MG63 (cell line): Measurements from ENCODE around the gene PMP22. TPM values are rescaled to one million over a fixed set of nuclear protein-coding genes. Genes with fewer than 3 reads are reported as not detected.

ENCODE experiments used
- DNase-seq: peaks from one replicate; pipeline ENCODE4 v3.0.0-alpha.2; 2020
- H3K27me3 ChIP-seq: fragments of 250-450 bp; sonication (Bioruptor Pico); 2 replicates; pipeline ENCODE4 v1.5.1; 2020; ENCODE audit warnings: mild to moderate bottlenecking, moderate library complexity
- H3K36me3 ChIP-seq: fragments of 250-450 bp; sonication (Bioruptor Pico); 2 replicates; pipeline ENCODE4 v1.5.1; 2020; ENCODE audit warnings: mild to moderate bottlenecking, moderate library complexity
- H3K4me3 ChIP-seq: fragments of 250-450 bp; sonication (Bioruptor Pico); 2 replicates; pipeline ENCODE4 v1.5.1; 2020; ENCODE audit warnings: mild to moderate bottlenecking, moderate library complexity
- H3K9me3 ChIP-seq: fragments of 250-450 bp; sonication (Bioruptor Pico); 2 replicates; pipeline ENCODE4 v1.5.1; 2020; ENCODE audit warnings: mild to moderate bottlenecking, moderate library complexity
- total RNA-seq: library from RNA; depleted of rRNA; stranded (reverse); fragments of >200 nt; shearing (Covaris generic); gene quantifications from 2 replicates; pipeline ENCODE4 v1.2.3, GENCODE V29; 2014; ENCODE audit warnings: low replicate concordance

PMP22 gene
- total RNA-seq, 1 experiment from 2014 or later = 8.9 TPM

DNA sequence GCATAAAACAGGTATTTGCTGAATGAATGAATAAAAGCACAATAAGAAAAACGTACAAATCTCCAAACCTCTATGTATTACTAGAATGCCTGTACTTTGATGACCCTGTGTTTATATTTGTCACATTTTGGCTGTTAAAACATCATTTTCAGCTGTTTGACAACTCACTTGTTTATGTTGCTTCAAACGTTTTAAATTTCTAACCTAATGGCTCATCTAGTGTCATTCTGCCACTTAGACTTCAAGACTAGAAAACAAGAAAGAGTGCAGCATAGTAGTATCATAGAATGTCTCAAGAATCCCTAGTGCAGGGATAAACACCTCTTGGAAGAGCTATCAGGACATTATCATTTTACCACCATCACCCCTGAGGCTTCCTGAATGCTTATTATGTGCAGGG, 19.4 kb upstream of the PMP22 start:
- no peak overlapping the region for H3K4me3 ChIP-seq
- H3K36me3 ChIP-seq = no peaks in the 10 kb centered on the region
- no peak for DNase-seq
- no peaks in the 10 kb centered on the region for H3K9me3 ChIP-seq
- no peaks in the 10 kb centered on the region for H3K27me3 ChIP-seq

GRCh38 chr17:15284107-15284506, 19.0 kb upstream of the PMP22 start:
- H3K4me3 ChIP-seq = no peak overlapping the region
- DNase-seq = no peak
- no peaks in the 10 kb centered on the region for H3K36me3 ChIP-seq
- no peaks in the 10 kb centered on the region for H3K27me3 ChIP-seq
- no peaks in the 10 kb centered on the region for H3K9me3 ChIP-seq

- Histone ChIP-seq H3K9me3 (no peaks in the 10 kb centered on the region), H3K36me3 (no peaks in the 10 kb centered on the region), H3K4me3 (no peak overlapping the region), H3K27me3 (no peaks in the 10 kb centered on the region)
- DNase-seq = no peak
Measured at GRCh38 chr17:15281909-15282308, 16.8 kb upstream of the PMP22 start.

- H3K9me3 ChIP-seq = no peaks in the 10 kb centered on the region
- no peak overlapping the region for H3K4me3 ChIP-seq
- peak; percentile 61 for DNase-seq
- no peaks in the 10 kb centered on the region for H3K27me3 ChIP-seq
- H3K36me3 ChIP-seq = no peaks in the 10 kb centered on the region
Measured at GRCh38 chr17:15278924-15279477, 13.9 kb upstream of the PMP22 start.

DNA sequence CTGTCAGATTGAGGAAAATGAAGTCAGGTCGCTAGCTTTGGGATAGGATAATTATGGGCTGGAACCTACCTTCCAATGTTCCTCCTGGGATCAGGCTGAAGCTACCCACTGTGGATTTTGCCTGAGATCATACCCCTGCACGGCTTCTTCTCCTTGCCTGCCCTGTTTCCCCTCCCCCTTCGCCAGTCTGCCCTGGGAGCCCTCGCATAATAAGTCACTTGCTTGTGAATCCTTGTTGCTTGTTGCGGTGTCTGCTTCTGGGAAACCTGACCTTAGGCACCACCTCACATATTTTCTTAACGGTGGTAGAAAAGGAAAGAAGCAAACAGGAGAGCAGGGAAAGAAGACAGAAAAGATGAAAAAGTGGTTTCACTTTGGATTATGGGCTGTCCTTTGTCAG, 13.3 kb upstream of the PMP22 start:
- no peaks in the 10 kb centered on the region for H3K9me3 ChIP-seq
- DNase-seq = no peak
- no peak overlapping the region for H3K4me3 ChIP-seq

DNA sequence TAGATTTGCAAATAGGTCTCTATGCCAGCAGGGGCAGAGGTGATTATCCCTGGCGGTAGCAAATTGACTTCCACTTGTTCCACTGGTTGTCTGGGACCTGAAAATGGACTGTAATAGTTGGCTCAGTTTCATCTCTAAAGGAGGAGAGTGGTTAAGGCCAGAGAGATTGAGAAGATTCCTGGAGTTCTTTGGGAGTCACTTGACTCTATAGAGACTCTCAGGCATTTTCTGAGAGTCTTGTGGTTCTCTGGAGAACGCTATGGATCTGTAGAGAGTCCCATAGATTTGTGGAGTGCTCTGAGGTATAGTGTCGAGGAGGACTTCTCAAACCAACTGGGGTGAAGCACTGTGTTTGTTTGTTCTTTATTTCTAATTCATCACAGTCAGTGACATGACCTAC, 8.9 kb upstream of the PMP22 start:
- DNase-seq = no peak
- H3K9me3 ChIP-seq = no peaks in the 10 kb centered on the region

More for the DNA sequence above, 13.3 kb upstream of the PMP22 start:
- no peaks in the 10 kb centered on the region for H3K36me3 ChIP-seq
- H3K27me3 ChIP-seq = no peaks in the 10 kb centered on the region

GRCh38 chr17:15273141-15273793, 8.1 kb upstream of the PMP22 start:
- H3K36me3 ChIP-seq = no peaks in the 10 kb centered on the region
- DNase-seq = peak; percentile 47
- H3K4me3 ChIP-seq = no peak overlapping the region
- H3K27me3 ChIP-seq = no peaks in the 10 kb centered on the region
- H3K9me3 ChIP-seq = no peaks in the 10 kb centered on the region

More for the DNA sequence above, 8.9 kb upstream of the PMP22 start:
- H3K27me3 ChIP-seq = no peaks in the 10 kb centered on the region
- H3K4me3 ChIP-seq = no peak overlapping the region
- no peaks in the 10 kb centered on the region for H3K36me3 ChIP-seq

DNA sequence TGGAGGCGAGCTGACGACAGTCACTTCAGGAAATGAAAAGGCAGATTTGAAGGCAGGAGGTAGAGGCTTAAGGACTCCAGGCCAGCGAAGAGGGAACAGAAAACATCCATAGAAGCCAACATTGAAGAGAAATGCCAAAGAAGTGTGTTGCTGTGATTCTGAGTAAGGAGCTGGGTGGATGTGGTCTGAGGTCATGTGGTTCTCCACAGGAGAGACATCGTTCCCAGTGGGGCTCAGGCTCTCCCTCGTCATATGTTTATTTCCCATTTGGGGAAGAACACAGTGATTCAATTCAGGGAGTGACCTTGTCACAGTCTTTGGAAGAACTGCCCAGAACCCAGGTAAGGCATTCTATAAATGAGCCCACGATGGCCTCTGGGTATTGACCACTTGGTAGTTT, 6.6 kb upstream of the PMP22 start:
- no peaks in the 10 kb centered on the region for H3K27me3 ChIP-seq
- no peaks in the 10 kb centered on the region for H3K36me3 ChIP-seq
- no peak overlapping the region for H3K4me3 ChIP-seq
- no peaks in the 10 kb centered on the region for H3K9me3 ChIP-seq
- DNase-seq = no peak

DNA sequence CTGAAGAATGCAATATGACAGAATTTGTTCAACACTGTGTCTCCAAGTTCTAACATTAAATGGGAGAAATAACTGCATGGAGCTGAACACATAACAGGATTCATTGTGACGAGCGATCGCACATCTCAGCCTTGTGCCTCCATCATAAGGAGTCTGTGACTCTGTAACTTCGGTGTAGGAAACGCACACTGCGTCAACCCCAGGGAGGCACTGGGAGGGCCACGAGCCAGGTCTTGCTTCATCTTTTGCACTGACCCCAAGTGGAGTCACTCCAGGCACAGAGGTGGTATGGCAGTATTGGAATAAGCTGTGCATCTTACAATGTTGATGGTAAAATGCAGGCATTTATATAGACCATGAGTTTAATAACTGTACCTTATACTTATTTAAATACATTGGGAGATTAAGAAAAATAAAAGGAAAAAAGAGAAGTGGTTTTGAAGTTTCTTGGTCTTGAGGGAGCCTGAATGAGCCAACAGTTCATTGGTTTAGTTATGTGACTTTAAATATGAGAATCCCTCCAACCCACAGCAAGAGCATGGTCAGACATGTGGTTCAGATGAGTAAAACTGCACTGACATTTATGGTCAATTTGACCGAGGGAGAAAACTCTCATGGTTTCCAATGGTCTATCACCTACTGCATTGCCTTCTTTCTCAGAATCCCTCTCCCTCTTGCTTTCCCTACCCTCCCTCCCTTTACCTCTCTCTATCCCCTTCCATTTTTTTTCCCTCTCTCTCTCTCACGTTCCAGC, 5.7 kb upstream of the PMP22 start:
- Histone ChIP-seq H3K27me3 (no peaks in the 10 kb centered on the region), H3K4me3 (peak overlapping the region; percentile 13; the same call in 1 of the 2 replicates), H3K36me3 (no peaks in the 10 kb centered on the region), H3K9me3 (no peaks in the 10 kb centered on the region)
- DNase-seq = peak; percentile 19

DNA sequence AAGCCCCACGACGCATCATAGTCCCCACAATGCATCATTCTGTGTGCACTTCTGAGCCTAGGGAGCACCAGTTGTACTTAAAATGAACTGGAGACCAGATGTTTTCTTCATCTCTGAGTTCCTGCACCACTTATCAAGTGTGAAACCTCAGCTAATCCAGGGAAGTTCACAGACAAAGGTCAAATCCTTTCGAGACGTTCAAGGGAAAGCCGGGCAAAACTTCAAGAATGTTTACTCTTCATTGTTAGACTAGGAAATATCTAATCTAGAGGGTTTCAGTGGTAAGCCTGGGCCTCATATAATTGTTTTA, 4.6 kb upstream of the PMP22 start:
- Histone ChIP-seq H3K36me3 (no peaks in the 10 kb centered on the region), H3K9me3 (no peaks in the 10 kb centered on the region), H3K4me3 (no peak overlapping the region), H3K27me3 (no peaks in the 10 kb centered on the region)
- no peak for DNase-seq

GRCh38 chr17:15269087-15269779, 4.1 kb upstream of the PMP22 start:
- Histone ChIP-seq H3K27me3 (no peaks in the 10 kb centered on the region), H3K9me3 (no peaks in the 10 kb centered on the region), H3K36me3 (no peaks in the 10 kb centered on the region), H3K4me3 (no peak overlapping the region)
- DNase-seq = no peak

- Histone ChIP-seq H3K9me3 (no peaks in the 10 kb centered on the region), H3K36me3 (no peaks in the 10 kb centered on the region), H3K27me3 (no peaks in the 10 kb centered on the region), H3K4me3 (no peak overlapping the region)
- DNase-seq = no peak
Measured at GRCh38 chr17:15268461-15268860, 3.3 kb upstream of the PMP22 start.

DNA sequence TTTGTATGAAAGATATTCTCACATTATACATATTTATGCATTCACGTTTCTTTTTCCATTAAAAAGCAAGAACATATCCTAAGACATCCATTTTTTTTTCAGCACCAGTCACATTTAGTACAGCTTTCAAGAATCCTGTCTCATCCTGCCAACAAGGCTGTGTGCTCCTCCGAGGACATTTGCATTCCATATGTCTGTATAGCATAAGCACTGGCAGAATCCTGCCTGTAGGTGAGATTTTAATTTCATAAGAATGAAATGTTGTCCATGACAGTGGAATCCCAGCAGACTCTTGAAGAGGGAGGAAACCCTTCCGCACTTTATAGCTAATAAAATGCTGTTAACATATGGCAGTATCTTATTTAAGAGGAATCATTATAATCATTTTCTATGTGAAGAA, 2.9 kb upstream of the PMP22 start:
- no peaks in the 10 kb centered on the region for H3K9me3 ChIP-seq
- no peak for DNase-seq
- no peaks in the 10 kb centered on the region for H3K27me3 ChIP-seq
- no peaks in the 10 kb centered on the region for H3K36me3 ChIP-seq
- H3K4me3 ChIP-seq = no peak overlapping the region

DNA sequence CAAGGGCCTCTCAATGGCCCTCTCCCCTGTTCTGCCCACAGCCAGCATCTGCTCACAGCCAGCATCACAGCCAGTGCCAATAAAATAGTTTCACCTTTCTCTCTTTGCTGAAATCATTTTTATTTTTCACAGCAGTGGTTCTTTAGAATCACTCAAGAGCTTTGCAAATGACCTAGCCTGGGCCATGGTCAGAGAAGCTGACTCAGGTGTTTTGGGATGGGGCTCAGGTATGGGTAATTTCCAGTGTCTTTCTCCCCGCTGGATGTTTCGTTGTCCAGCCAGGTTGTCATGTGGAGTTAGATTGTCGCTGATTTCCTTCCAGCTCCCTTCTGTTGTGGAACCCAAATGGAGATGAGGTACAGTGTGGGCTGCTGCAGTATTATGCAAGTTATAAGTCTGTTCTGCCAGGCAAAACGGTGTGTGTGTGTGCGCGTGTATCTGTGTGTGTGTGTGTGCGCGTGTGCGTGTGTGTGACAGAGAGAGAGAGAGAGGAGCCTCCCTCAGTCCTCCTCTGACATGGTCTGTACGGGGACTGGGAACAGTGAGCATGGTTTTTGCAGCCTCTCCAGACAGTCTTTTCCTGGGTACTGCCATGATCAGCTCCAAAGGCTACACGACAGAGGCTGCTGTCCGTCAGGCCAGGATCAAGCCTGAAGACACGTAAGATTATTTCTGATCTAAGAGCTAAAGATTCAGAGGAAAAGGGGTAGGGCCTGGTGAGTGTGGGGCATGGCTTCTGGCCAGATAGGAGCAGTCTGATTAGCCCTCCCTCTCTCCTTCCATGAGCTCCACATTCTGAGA, 1.4 kb upstream of the PMP22 start:
- no peak for DNase-seq
- H3K9me3 ChIP-seq = no peaks in the 10 kb centered on the region
- no peaks in the 10 kb centered on the region for H3K36me3 ChIP-seq
- no peaks in the 10 kb centered on the region for H3K27me3 ChIP-seq
- H3K4me3 ChIP-seq = no peak overlapping the region

DNA sequence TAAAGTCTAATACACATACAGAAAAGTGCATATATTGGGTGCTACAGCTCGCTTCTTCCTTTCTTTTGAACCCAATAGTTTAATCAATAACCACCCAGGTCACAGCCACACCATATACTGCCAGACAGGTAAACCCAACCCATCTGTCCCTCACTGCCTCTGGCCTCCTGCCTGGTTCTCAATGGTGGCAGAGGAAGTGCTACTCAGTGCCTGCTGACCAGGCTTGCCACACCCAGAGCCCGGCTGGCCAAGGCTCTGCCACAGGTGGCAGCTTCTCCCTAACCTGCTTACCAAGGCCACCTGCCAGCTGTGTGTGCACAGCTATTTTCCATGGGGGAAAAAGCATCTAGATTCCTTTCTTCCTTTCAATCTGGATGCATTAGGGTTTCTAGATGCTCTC, 584 bp downstream of the PMP22 start:
- Histone ChIP-seq H3K4me3 (no peak overlapping the region), H3K27me3 (no peaks in the 10 kb centered on the region), H3K9me3 (no peaks in the 10 kb centered on the region), H3K36me3 (no peaks in the 10 kb centered on the region)
- no peak for DNase-seq

GRCh38 chr17:15263680-15264079, 1.4 kb downstream of the PMP22 start:
- no peak overlapping the region for H3K4me3 ChIP-seq
- H3K9me3 ChIP-seq = no peaks in the 10 kb centered on the region
- H3K27me3 ChIP-seq = no peaks in the 10 kb centered on the region
- H3K36me3 ChIP-seq = no peaks in the 10 kb centered on the region; the same call in 1 of the 2 replicates
- no peak for DNase-seq

- H3K4me3 ChIP-seq = peak overlapping the region; percentile 55
- peak; percentile 42 for DNase-seq
- no peaks in the 10 kb centered on the region for H3K27me3 ChIP-seq
- no peaks in the 10 kb centered on the region for H3K9me3 ChIP-seq
- no peaks in the 10 kb centered on the region; the same call in 1 of the 2 replicates for H3K36me3 ChIP-seq
Measured at GRCh38 chr17:15263206-15263579, 1.9 kb downstream of the PMP22 start.
